ES-I3 (cell line): Measurements from ENCODE around the gene ZNF324.

ENCODE experiments used
- H3K36me3 ChIP-seq: 2 replicates; pipeline ENCODE4 v1.6.1; 2013; ENCODE audit warnings: mild to moderate bottlenecking, low read length, control low read depth, moderate library complexity; ENCODE audit not compliant: insufficient read depth
- H3K4me1 ChIP-seq: 2 replicates; pipeline ENCODE4 v1.6.1; 2013; ENCODE audit warnings: mild to moderate bottlenecking, control low read depth, low read length; ENCODE audit not compliant: insufficient read depth
- H3K9ac ChIP-seq: 2 replicates; pipeline ENCODE4 v1.6.1; 2013; ENCODE audit warnings: low read depth, mild to moderate bottlenecking, low read length, moderate library complexity
- H3K9me3 ChIP-seq: 2 replicates; pipeline ENCODE4 v1.6.1; 2013; ENCODE audit warnings: mild to moderate bottlenecking, low read length, moderate library complexity; ENCODE audit not compliant: control insufficient read depth, insufficient read depth

Gene ZNF324

GRCh38 chr19:58516964-58517833 is 50.3 kb downstream of the ZNF324 start:
- no peaks in the 10 kb centered on the region for H3K36me3 ChIP-seq
- no peak overlapping the region for H3K9ac ChIP-seq
- H3K4me1 ChIP-seq: peaks cover 15% of the 10 kb centered on the region
- H3K9me3 ChIP-seq: no peaks in the 10 kb centered on the region

- Histone ChIP-seq H3K4me1 (peaks cover 21% of the 10 kb centered on the region), H3K36me3 (no peaks in the 10 kb centered on the region), H3K9me3 (no peaks in the 10 kb centered on the region), H3K9ac (peak overlapping the region; percentile 89)
These were observed 51.6 kb downstream of the ZNF324 start for GRCh38 chr19:58518256-58519086.

GRCh38 chr19:58519087-58519354 is 52.1 kb downstream of the ZNF324 start:
- no peaks in the 10 kb centered on the region for H3K36me3 ChIP-seq
- no peaks in the 10 kb centered on the region for H3K9me3 ChIP-seq
- H3K4me1 ChIP-seq: peaks cover 21% of the 10 kb centered on the region
- H3K9ac ChIP-seq: peak overlapping the region; percentile 89

GRCh38 chr19:58519355-58520256 is 52.7 kb downstream of the ZNF324 start, which contains the start of gene ZBTB45:
TSS of gene ZBTB45 (minus strand) at chr19:58519810. CDS start at chr19:58517673, 2,137 bp downstream.
- H3K4me1 ChIP-seq: peaks cover 21% of the 10 kb centered on the region
- no peaks in the 10 kb centered on the region for H3K9me3 ChIP-seq
- peak within 1 kb of the TSS; percentile 89 for H3K9ac ChIP-seq
- H3K36me3 ChIP-seq: no peaks in the 10 kb centered on the region

GRCh38 chr19:58520257-58520599 is 53.3 kb downstream of the ZNF324 start:
- Histone ChIP-seq H3K4me1 (peaks cover 21% of the 10 kb centered on the region), H3K36me3 (no peaks in the 10 kb centered on the region), H3K9ac (peak overlapping the region; percentile 89), H3K9me3 (no peaks in the 10 kb centered on the region)

- H3K9me3 ChIP-seq: no peaks in the 10 kb centered on the region
- H3K9ac ChIP-seq: peak overlapping the region; percentile 56
- no peaks in the 10 kb centered on the region for H3K36me3 ChIP-seq
- peaks cover 13% of the 10 kb centered on the region for H3K4me1 ChIP-seq
These were observed 54.8 kb downstream of the ZNF324 start for GRCh38 chr19:58521651-58522050.

- Histone ChIP-seq H3K9me3 (no peaks in the 10 kb centered on the region), H3K4me1 (peaks cover 13% of the 10 kb centered on the region), H3K36me3 (no peaks in the 10 kb centered on the region), H3K9ac (no peak overlapping the region)
These were observed 55.8 kb downstream of the ZNF324 start for GRCh38 chr19:58522709-58523108.
